ENCODE results near the gene STX1B. TPM values are rescaled to one million over a fixed set of nuclear protein-coding genes. Genes with fewer than 3 reads are reported as not detected.
A peak's percentile ranks its signal among the peaks of the same experiment; 100 is the strongest.

STX1B gene
- total RNA-seq, 2 donors from 2014 or later, result 2.2 to 6.1 TPM

DNA sequence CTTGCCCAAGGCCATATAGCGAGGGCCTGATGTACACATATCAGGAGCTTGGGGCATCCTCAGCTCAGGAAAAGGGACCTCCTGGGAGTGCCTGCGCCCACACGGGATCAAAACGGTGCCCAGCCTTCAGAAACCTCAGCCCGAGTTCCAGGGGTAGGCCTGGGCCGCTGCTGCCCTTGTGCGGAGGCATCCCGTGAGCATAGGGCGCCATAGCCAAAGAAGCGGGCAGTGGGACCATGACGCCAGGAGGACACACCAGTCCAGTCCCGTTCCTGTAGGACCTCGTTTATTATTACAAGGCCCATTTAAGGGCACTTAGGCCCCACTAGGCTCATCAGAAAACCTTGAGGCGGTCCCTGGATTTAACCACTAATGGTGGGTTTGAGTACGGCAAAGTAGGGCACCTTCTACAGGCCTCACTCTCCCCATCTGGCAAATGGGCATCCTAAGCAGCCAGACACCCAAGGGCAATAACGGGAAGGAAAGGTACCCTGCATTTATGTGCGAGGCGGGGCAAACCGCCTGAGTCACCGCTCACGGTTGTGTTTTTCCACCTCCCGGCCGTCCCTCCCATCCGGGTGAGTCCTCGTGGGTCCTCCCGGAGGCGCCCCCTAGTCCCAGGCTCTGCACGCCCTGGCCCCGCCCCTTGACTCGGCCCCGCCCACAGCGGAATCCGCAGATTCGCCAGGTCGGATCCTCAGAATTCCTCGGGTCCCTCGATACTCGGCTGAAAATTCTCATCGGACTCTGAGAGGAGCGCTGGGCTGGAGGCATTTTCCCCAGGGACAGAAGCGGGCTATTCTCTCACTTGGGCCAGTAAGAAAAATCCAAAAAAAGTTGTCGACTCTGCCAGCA is 53.6 kb downstream of the STX1B start:
- H3K9me3 Mint-ChIP-seq, result no peaks in the 10 kb centered on the region
- H3K27me3 Mint-ChIP-seq (ENCODE audit: low read depth), result no peaks in the 10 kb centered on the region
- peak overlapping the region; percentile 95 to 98 for H3K4me3 Mint-ChIP-seq
- ATAC-seq (replicated peaks in 1 of 2) (peak; percentile 79 to 81), DNase-seq (peak; percentile 91 to 94)
- peak overlapping the region; percentile 99 for H3K27ac Mint-ChIP-seq
- peaks cover 38% of the 10 kb centered on the region for H3K4me1 Mint-ChIP-seq (ENCODE audit: low read depth)
- peaks cover 6 to 25% of the 10 kb centered on the region in 2 donors for H3K36me3 Mint-ChIP-seq (ENCODE audit: insufficient read depth in 2 of 2)

DNA sequence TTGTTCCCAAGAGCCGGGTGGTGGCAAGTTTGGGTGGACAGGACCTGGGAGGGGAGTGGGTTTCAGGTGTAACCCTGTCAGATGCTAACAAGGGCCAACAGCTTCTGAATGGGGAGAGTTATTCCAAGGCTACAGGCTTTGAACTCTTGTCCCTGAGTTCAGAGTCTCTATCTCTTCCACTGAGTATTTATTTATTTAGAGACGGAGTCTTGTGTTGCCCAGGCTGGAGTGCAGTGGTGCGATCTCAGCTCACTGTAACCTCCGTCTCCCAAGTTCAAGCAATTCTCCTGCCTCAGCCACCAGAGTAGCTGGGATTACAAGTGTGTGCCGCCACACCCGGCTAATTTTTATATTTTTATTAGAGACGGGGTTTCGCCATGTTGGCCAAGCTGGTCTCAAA is 55.4 kb downstream of the STX1B start:
- no peaks in the 10 kb centered on the region for H3K9me3 Mint-ChIP-seq
- H3K4me1 Mint-ChIP-seq (ENCODE audit: low read depth), result peaks cover 42% of the 10 kb centered on the region
- H3K27ac Mint-ChIP-seq, result no peak overlapping the region
- peaks cover under 1 to 10% of the 10 kb centered on the region in 2 donors for H3K36me3 Mint-ChIP-seq (ENCODE audit: insufficient read depth in 2 of 2)
- DNase-seq, result no peak
- no peak for ATAC-seq (replicated peaks in 1 of 2)
- no peak overlapping the region for H3K4me3 Mint-ChIP-seq
- no peaks in the 10 kb centered on the region for H3K27me3 Mint-ChIP-seq (ENCODE audit: low read depth)

DNA sequence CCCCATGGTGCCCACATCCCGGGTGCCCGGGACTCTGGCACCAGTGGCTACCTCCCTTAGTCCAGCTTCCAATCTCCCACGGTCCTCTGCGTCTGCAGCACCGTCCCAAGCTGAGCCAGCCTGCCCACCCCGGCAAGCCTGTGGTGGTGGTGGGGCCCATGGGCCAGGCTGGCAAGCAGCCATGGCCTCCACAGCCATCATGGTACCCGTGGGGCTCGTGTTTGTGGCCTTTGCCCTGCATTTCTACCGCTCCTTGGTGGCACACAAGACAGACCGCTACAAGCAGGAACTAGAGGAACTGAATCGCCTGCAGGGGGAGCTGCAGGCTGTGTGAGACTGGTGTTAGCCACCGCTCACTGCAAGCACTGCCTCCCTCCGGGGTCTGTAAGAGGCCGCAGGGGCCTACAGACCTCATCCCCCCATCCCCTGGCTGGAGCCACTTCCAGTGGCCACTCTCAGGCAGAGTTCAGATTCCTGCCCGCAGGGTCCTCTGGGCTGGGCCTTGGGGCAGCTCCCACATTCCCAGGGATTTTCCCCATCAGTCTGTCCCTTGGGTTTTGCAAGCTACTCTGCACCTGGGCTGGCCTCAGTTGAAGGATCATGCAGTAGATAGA is 56.8 kb downstream of the STX1B start:
- Mint-ChIP-seq H3K27ac (no peak overlapping the region), H3K4me1 (ENCODE audit: low read depth) (peaks cover 34% of the 10 kb centered on the region), H3K4me3 (no peak overlapping the region), H3K27me3 (ENCODE audit: low read depth) (no peaks in the 10 kb centered on the region), H3K9me3 (no peaks in the 10 kb centered on the region), H3K36me3 (ENCODE audit: insufficient read depth in 2 of 2) (peaks cover 0 to 2% of the 10 kb centered on the region in 2 donors)
- ATAC-seq (replicated peaks in 1 of 2) (peak; percentile 16 to 27), DNase-seq (peak; percentile 74)

DNA sequence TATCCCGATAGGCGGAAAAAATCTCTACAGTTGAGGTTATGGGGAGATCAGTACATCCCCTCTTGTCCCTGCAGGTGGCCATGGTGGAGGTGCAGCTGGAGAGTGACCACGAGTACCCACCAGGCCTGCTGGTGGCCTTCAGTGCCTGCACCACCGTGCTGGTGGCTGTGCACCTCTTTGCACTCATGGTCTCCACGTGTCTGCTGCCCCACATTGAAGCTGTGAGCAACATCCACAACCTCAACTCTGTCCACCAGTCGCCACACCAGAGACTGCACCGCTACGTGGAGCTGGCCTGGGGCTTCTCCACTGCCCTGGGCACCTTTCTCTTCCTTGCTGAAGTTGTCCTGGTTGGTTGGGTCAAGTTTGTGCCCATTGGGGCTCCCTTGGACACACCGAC is 57.3 kb downstream of the STX1B start:
- no peak overlapping the region for H3K4me3 Mint-ChIP-seq
- no peaks in the 10 kb centered on the region for H3K27me3 Mint-ChIP-seq (ENCODE audit: low read depth)
- peaks cover 29% of the 10 kb centered on the region for H3K4me1 Mint-ChIP-seq (ENCODE audit: low read depth)
- H3K27ac Mint-ChIP-seq, result no peak overlapping the region
- DNase-seq (no peak), ATAC-seq (replicated peaks in 1 of 2) (no peak)
- H3K36me3 Mint-ChIP-seq (ENCODE audit: insufficient read depth in 2 of 2), result no peaks in the 10 kb centered on the region
- H3K9me3 Mint-ChIP-seq, result no peaks in the 10 kb centered on the region

DNA sequence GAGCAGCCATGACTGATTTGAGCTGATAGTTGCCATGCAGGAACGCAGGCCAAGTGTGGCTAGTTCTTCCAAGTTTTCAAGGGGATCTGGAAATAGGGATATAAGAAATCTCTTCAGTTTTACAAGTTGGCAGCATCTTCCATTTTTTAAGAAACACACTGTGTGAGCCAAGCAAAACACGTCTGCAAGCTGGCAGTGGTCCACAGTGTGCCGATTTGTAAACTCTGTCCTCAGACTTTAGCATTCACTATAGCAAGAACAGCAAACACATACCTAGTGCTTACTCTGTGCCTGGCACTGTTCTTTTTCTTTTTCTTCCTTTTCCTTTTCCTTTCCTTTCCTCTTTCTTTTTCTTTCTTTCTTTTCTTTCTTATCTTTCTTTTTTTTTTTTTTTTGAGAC is 58.7 kb downstream of the STX1B start:
- H3K27ac Mint-ChIP-seq, result no peak overlapping the region
- ATAC-seq (replicated peaks in 1 of 2) (no peak), DNase-seq (no peak)
- H3K27me3 Mint-ChIP-seq (ENCODE audit: low read depth), result no peaks in the 10 kb centered on the region
- H3K4me3 Mint-ChIP-seq, result no peak overlapping the region
- no peaks in the 10 kb centered on the region for H3K36me3 Mint-ChIP-seq (ENCODE audit: insufficient read depth in 2 of 2)
- H3K4me1 Mint-ChIP-seq (ENCODE audit: low read depth), result peaks cover 29% of the 10 kb centered on the region
- no peaks in the 10 kb centered on the region for H3K9me3 Mint-ChIP-seq

DNA sequence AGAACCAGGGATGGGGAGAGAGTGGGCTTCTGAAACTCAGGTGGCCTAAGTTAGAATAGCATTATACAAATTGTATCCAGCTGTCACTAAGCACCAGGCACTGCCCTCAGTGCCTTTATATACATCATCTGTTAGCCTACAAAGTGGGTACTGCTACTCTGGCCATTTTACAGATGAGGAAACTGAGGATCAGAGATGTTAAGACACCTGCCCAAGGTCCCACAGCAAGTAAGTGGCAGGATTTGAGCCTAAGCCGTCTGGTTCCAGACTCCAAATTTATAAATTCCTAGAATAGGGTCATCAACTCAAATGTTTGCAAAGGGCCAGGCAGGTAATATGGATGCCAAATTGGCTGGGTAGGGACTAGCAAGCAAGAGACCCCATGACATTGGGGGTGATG is 59.2 kb downstream of the STX1B start:
- peaks cover 25% of the 10 kb centered on the region for H3K4me1 Mint-ChIP-seq (ENCODE audit: low read depth)
- no peaks in the 10 kb centered on the region for H3K9me3 Mint-ChIP-seq
- H3K27ac Mint-ChIP-seq, result no peak overlapping the region
- H3K4me3 Mint-ChIP-seq, result peak overlapping the region; percentile 17 to 32
- no peaks in the 10 kb centered on the region for H3K27me3 Mint-ChIP-seq (ENCODE audit: low read depth)
- DNase-seq (no peak), ATAC-seq (replicated peaks in 1 of 2) (no peak)
- no peaks in the 10 kb centered on the region for H3K36me3 Mint-ChIP-seq (ENCODE audit: insufficient read depth in 2 of 2)

DNA sequence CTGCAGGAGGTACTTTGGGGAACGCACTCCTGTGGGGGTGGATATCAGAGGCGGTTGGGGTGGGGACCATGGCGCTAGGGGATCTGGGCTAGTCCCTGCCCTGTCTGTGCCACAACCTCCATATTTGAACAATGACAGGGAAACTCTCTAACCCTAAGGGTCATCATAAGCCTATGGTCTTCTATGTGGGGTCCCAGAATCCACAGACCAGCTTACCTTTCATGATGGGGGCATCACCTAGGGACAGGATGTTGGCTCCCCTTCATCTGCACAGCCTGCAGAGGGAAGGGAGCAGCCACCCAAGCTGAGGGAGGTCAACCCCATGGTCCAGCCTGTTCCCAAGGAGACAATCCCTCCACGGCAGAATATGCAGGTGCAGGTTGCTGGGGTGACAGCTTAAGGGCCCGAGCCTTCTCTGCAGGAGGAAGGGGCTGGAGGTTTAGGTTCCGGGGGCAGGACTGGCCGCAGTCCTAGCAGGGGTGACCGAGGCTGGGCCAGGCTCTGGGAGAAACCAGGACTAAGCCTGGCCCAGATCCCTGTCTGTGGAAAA is 59.8 kb downstream of the STX1B start:
- DNase-seq (no peak), ATAC-seq (replicated peaks in 1 of 2) (peak in 1 of 2 donors; percentile 1)
- peaks cover 22% of the 10 kb centered on the region for H3K4me1 Mint-ChIP-seq (ENCODE audit: low read depth)
- H3K27me3 Mint-ChIP-seq (ENCODE audit: low read depth), result no peaks in the 10 kb centered on the region
- H3K36me3 Mint-ChIP-seq (ENCODE audit: insufficient read depth in 2 of 2), result peaks cover 0 to 2% of the 10 kb centered on the region in 2 donors
- no peaks in the 10 kb centered on the region for H3K9me3 Mint-ChIP-seq
- no peak overlapping the region for H3K27ac Mint-ChIP-seq
- peak overlapping the region; percentile 93 to 96 for H3K4me3 Mint-ChIP-seq

DNA sequence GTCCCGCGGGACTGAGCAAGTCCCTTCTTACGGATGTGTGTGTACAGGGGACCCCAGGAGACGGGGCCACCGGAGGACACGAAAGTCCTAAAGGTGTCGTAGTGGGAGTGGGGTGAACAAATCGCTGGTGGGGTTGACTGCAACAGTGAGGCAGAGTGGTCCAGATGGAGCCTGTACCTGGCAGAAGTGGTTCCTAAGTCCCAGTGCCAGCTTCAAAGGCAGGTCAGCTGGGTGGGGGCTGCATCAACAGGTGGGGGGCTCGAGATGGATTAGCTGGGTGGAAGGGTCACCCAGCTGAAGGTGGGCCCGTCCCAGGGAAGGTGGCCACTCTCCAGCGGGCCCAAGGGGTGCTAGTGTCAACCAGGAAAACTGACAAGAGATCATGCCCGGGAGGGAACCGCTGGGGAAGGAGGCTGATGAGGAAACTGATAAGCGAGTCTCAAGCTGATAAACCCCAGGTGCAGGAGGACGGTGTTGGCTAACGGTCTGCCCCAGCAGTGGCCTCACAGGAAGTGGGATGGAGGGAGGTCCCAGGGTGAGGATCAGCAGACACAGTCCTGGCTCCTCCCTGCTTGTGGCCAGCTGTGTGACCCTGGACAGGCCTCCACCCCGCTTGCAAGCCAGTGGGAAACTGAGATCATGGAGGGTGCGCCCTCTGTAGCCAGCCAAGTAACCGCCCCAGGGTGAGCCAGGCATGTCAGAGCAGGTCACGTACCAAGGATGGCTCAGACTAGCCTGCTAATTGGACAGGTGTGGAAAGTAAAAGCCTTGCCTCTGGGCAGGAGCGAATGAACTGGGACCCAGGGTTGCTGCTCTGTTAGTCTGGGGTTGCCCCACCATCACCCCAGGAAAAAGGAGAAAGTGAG is 60.6 kb downstream of the STX1B start:
- Mint-ChIP-seq H3K36me3 (ENCODE audit: insufficient read depth in 2 of 2) (peaks cover 0 to 2% of the 10 kb centered on the region in 2 donors), H3K27me3 (ENCODE audit: low read depth) (no peaks in the 10 kb centered on the region), H3K4me3 (peak overlapping the region; percentile 93 to 96), H3K9me3 (no peaks in the 10 kb centered on the region), H3K4me1 (ENCODE audit: low read depth) (peaks cover 22% of the 10 kb centered on the region), H3K27ac (peak overlapping the region; percentile 73)
- ATAC-seq (replicated peaks in 1 of 2), result peak; percentile 57 to 65
- DNase-seq, result peak; percentile 46 to 61

DNA sequence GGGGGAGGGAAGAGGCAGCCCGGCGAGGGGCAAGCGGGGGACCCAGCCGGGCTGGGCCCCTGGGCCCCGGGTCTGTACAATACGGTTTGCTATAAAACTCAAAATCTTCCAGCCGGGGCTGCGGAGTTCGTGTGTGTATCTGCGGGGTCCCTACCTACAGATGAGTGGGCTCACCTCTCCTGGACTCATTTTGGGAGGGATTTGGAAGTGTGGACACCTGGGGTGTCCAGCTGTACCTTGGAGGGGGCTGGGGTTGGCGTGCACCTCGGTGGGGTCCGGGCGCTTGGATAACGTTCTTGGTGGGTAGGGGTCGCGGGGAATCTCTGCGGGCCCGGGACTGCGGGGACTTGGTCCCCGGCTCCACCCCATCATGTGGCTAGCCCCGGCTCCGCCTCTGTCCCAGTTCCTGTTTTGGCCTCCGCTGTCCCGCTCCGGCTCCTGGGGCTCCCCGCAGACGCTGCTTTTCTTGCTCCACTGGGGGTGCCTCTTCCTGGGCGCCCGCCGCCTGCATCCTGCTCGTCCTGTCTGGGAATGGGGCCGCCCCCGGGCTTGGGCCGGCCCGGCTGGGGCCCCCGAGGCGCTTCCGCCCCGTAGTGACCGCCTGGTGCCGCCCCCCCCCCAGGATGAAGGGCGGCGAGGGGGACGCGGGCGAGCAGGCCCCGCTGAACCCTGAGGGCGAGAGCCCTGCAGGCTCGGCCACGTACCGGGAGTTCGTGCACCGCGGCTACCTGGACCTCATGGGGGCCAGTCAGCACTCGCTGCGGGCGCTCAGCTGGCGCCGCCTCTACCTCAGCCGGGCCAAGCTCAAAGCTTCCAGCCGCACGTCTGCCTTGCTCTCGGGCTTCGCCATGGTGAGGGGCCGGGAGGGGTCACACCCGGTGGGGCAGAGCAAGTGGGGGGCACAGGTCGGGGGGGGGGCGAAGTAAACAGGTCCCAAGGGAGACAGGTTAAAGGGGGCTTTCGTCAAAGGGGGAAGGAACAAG is 61.5 kb downstream of the STX1B start, which contains the start of gene ORAI3:
Gene ORAI3, plus strand, starts transcription at position 402 of the 983 bp plus-strand sequence. Its CDS starts 222 bp downstream, at position 624.
- H3K4me3 Mint-ChIP-seq, result peak within 1 kb of the TSS; percentile 93 to 96
- ATAC-seq (replicated peaks in 1 of 2), result peak; percentile 59 to 71
- H3K4me1 Mint-ChIP-seq (ENCODE audit: low read depth), result peaks cover 21% of the 10 kb centered on the region
- peak within 1 kb of the TSS; percentile 73 for H3K27ac Mint-ChIP-seq
- no peaks in the 10 kb centered on the region for H3K27me3 Mint-ChIP-seq (ENCODE audit: low read depth)
- peak; percentile 57 to 64 for DNase-seq
- H3K36me3 Mint-ChIP-seq (ENCODE audit: insufficient read depth in 2 of 2), result peaks cover 0 to 5% of the 10 kb centered on the region in 2 donors
- no peaks in the 10 kb centered on the region for H3K9me3 Mint-ChIP-seq

DNA sequence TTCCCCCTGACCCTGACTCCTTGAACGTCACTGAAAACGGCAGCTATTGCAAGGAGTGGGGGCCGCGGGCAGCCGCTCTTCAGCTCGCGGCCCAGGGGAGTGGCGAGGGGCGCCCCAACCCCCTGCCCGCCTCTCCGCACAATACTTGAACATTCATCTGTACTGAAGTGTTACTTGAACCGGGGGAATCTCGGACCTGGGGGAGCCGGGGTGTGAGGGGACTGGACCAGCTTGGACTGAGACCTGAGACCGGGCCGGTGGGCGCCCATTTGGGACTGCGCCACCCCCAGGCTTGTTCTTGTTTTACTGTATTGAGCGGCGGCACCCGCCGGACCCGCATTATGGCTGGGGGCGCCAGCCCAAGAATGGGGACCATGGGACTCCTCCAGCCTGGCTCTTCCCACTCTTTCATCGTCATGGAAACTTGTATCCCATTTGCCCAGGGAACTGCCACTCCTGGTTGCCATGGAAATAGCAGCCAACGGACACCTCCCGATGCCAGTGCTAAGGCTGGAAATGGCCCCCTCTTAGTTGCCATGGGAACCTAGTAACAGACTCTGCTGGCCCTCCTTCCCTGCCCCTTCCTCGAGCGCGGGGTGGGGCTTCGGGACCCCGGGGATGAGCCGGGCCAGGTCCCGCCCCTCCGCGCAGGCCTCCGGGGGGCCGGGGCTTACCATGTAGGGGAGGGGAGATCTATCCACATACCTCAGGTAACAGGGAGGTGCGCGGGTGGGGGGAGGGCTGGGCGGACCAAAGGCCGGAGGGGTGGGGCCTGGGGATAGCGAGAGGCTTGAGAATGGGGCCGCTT is 62.4 kb downstream of the STX1B start:
- peak overlapping the region in 1 of 2 donors; percentile 93 for H3K4me3 Mint-ChIP-seq
- H3K36me3 Mint-ChIP-seq (ENCODE audit: insufficient read depth in 2 of 2), result peaks cover 0 to 5% of the 10 kb centered on the region in 2 donors
- DNase-seq, result no peak
- ATAC-seq (replicated peaks in 1 of 2), result no peak
- H3K9me3 Mint-ChIP-seq, result no peaks in the 10 kb centered on the region
- no peaks in the 10 kb centered on the region for H3K27me3 Mint-ChIP-seq (ENCODE audit: low read depth)
- peaks cover 15% of the 10 kb centered on the region for H3K4me1 Mint-ChIP-seq (ENCODE audit: low read depth)
- H3K27ac Mint-ChIP-seq, result no peak overlapping the region

DNA sequence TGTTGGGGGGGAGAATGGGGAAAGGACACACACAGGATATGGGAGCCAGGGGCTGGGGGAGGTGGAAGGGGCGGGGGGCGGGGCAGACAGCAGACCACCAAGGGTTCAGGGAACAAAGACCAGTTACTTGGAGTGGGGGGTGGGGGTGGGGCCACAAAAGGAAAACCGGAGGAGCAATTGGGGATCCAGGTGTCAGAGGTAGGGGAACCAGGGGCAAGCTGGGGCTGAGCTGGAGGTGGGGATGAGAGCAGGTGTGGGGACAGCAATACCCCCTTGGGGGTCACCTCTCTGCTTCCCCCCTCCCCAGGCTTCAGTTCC is 62.9 kb downstream of the STX1B start:
- Mint-ChIP-seq H3K36me3 (ENCODE audit: insufficient read depth in 2 of 2) (peaks cover 0 to 8% of the 10 kb centered on the region in 2 donors), H3K27me3 (ENCODE audit: low read depth) (no peaks in the 10 kb centered on the region), H3K27ac (no peak overlapping the region), H3K9me3 (no peaks in the 10 kb centered on the region), H3K4me3 (no peak overlapping the region), H3K4me1 (ENCODE audit: low read depth) (peaks cover 20% of the 10 kb centered on the region)
- ATAC-seq (replicated peaks in 1 of 2) (no peak), DNase-seq (no peak)

Data from activated T-cell treated with anti-CD3 and anti-CD28 coated beads, Interleukin-2, amount 50 U/mL, for 72 hours (primary cell).